GM12878 (cell line): ENCODE data around the gene HSPE1.
"Not testable (repeated sequence)": the region's sequence is repeated elsewhere in the genome, so short reads cannot be mapped to it uniquely, and the experiment has no call there.

Experiments
- HDAC6 ChIP-seq: fragments of 200-600 bp; sonication (generic); IDR thresholded peaks from one replicate; pipeline ENCODE4 v1.8.0; 2017; ENCODE audit warnings: antibody characterized with exemption; ENCODE audit not compliant: unreplicated experiment
- TF ChIP-seq, protein P1 (sequence below), 3 experiments: IDR thresholded peaks in 2 of 3; conservative IDR thresholded peaks in 1 of 3; 2 replicates each; pipeline ENCODE4 v1.5.1; 2011; ENCODE audit warnings: low read depth in 3 of 3, low read length in 3 of 3, mild to moderate bottlenecking in 3 of 3, control low read depth in 2 of 3, moderate library complexity in 2 of 3, inconsistent platforms in 1 of 3, mixed read lengths in 1 of 3; ENCODE audit not compliant: control insufficient read depth in 2 of 3, insufficient read depth in 1 of 3; ENCODE audit errors: extremely low read depth in 1 of 3

GRCh38 chr2:197551260-197551659 lies 51.1 kb downstream of the HSPE1 start:
- TF ChIP-seq, protein P1, sequence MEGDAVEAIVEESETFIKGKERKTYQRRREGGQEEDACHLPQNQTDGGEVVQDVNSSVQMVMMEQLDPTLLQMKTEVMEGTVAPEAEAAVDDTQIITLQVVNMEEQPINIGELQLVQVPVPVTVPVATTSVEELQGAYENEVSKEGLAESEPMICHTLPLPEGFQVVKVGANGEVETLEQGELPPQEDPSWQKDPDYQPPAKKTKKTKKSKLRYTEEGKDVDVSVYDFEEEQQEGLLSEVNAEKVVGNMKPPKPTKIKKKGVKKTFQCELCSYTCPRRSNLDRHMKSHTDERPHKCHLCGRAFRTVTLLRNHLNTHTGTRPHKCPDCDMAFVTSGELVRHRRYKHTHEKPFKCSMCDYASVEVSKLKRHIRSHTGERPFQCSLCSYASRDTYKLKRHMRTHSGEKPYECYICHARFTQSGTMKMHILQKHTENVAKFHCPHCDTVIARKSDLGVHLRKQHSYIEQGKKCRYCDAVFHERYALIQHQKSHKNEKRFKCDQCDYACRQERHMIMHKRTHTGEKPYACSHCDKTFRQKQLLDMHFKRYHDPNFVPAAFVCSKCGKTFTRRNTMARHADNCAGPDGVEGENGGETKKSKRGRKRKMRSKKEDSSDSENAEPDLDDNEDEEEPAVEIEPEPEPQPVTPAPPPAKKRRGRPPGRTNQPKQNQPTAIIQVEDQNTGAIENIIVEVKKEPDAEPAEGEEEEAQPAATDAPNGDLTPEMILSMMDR (IDR thresholded peaks at IDR 0.05 in 2 of 3, conservative IDR thresholded peaks at IDR 0.05 in 1 of 3; ENCODE audit: control insufficient read depth in 2 of 3, extremely low read depth in 1 of 3, insufficient read depth in 1 of 3, low read depth in 3 of 3, low read length in 3 of 3): not testable (repeated sequence)
- TF ChIP-seq HDAC6: not testable (repeated sequence)
